Left ventricle myocardium inferior (tissue), 1 donor: ENCODE results near the gene ELP4. TPM values are rescaled to one million over a fixed set of nuclear protein-coding genes. Genes with fewer than 3 reads are reported as not detected.

Experiments used
- DNase-seq: peaks from one replicate; pipeline ENCODE4 v3.0.0-alpha.2; 2020
- H3K27ac ChIP-seq: fragments of 200-600 bp; replicated peaks from 2 replicates; pipeline ENCODE4 v1.8.0; 2021
- H3K27me3 ChIP-seq: fragments of 200-600 bp; 2 replicates; pipeline ENCODE4 v1.8.0; 2021; ENCODE audit warnings: low read depth
- H3K36me3 ChIP-seq: fragments of 200-600 bp; 2 replicates; pipeline ENCODE4 v1.8.0; 2021
- H3K4me1 ChIP-seq: fragments of 200-600 bp; 2 replicates; pipeline ENCODE4 v1.8.0; 2021
- H3K4me3 ChIP-seq: fragments of 200-600 bp; 2 replicates; pipeline ENCODE4 v1.8.0; 2021; ENCODE audit warnings: mild to moderate bottlenecking, moderate library complexity
- H3K9me3 ChIP-seq: fragments of 200-600 bp; replicated peaks from 2 replicates; pipeline ENCODE4 v1.8.0; 2021
- CTCF ChIP-seq: fragments of 200-600 bp; IDR thresholded peaks from 2 replicates; pipeline ENCODE4 v1.8.0; 2021; ENCODE audit warnings: antibody characterized with exemption, mild to moderate bottlenecking, borderline replicate concordance
- intact Hi-C: fragments of 100-400 bp; cut with micrococcal nuclease; formaldehyde crosslinking; loops from one replicate; pipeline ENCODE4 v1.11.0; 2022
- total RNA-seq: library from RNA; stranded (reverse); fragmentation: NEBNext Ultra II Directional; extraction: Animal tissue kit (Norgen Biotek cat#: 25700); gene quantifications from one replicate; pipeline ENCODE4 v1.2.1, GENCODE V29; 2021
- donor health status: DM: no; HTN: yes; CAD: no; lungs with severe emphysema.

ELP4 gene
- total RNA-seq, 1 donor from 2014 or later: 13.6 TPM

DNA sequence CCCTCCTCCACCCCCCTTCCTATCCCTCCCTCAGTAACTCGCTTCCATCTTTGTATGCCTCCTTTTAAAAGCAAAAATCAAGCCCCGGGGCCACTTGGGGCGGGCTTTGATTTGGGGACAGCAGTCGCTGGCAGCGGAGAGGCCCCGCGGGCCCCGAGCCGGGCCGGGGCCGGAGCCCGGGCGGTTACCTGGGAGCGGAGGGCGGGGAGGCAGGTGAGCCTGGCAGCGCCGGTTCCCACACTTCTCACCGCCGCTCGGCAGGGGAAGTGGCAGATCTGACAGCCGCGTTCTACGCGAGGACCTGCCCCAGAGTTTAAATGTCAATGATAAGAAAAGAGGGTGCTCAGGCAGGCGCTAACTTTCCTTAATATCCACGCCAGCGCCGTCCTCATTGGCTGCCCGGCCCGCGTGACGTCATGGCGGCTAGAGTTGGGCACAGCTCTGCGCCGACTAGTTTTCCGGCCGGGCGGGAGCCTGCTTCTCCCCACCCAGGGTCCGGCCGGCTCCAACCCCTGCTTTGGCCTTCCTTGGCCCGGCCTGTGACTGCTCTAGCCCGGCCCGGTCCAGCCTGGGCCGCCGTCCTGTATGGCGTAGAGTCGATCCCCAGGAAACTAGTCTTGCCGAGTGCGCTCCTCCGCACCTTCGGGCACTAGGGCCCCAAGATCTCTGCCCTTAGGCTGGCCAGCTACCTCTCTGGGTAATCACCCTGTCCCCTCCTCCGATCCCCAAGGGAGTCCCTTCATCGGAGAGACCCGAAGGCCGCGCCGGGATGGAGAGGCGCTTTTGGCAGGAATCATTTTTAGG is 308.3 kb downstream of the ELP4 start:
- DNase-seq: no peak
- H3K4me1 ChIP-seq: peaks cover 65% of the 10 kb centered on the region
- H3K36me3 ChIP-seq: no peaks in the 10 kb centered on the region
- H3K27ac ChIP-seq: no peak overlapping the region
- peaks cover 100% of the 10 kb centered on the region for H3K27me3 ChIP-seq
- intact Hi-C loops: no loop called here
- TF ChIP-seq CTCF: no peak
- H3K4me3 ChIP-seq: peak overlapping the region; percentile 56
- H3K9me3 ChIP-seq: no peaks in the 10 kb centered on the region

DNA sequence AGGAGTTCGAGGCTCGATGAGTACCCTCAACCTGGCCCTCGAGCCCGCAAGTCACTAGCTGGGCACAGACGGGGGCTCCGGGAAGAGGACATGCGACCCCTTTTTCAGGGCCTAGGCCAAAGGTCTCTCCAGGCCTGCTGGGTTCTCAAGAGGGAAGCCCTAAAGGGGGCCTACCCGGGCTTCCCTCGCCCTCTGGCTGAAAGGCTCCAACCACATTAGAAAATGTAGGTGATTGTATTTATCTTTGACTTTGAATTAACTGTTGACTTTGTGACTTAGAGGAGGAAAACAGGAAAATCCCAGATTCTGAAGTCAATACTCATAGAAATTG is 308.8 kb downstream of the ELP4 start:
- peak overlapping the region; percentile 56 for H3K4me3 ChIP-seq
- no peak for DNase-seq
- peaks cover 100% of the 10 kb centered on the region for H3K27me3 ChIP-seq
- no peak overlapping the region for H3K27ac ChIP-seq
- no peak for TF ChIP-seq CTCF
- intact Hi-C loops: no loop called here
- H3K36me3 ChIP-seq: no peaks in the 10 kb centered on the region
- H3K4me1 ChIP-seq: peaks cover 59% of the 10 kb centered on the region
- no peaks in the 10 kb centered on the region for H3K9me3 ChIP-seq

DNA sequence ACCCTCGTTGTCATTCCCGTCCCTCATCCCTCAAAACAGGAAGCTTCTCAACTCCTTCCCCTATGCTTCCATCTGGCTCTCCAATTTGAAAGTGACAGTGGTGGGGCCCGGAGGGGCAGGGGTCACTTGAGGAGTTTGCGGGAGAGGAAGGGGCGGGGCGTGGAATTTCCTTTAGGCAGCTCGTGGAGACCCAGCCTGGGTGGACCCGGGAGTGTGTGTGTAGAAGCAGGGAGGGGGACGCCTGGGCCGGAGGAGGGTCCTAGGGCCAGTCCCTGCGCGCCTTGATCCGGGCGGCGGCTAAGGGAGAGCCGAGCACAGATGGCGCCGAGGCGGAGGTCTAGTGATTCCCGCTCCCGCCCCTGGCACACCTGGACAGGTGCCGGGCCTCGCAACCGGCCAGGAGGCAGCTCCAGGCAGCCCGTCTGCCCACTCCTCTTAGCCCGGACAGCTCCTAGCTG is 309.3 kb downstream of the ELP4 start:
- Histone ChIP-seq H3K36me3 (no peaks in the 10 kb centered on the region), H3K4me3 (no peak overlapping the region), H3K27me3 (peaks cover 100% of the 10 kb centered on the region), H3K4me1 (peaks cover 54% of the 10 kb centered on the region), H3K27ac (no peak overlapping the region), H3K9me3 (no peaks in the 10 kb centered on the region)
- no peak for DNase-seq
- intact Hi-C loops: no loop called here
- TF ChIP-seq CTCF: no peak

DNA sequence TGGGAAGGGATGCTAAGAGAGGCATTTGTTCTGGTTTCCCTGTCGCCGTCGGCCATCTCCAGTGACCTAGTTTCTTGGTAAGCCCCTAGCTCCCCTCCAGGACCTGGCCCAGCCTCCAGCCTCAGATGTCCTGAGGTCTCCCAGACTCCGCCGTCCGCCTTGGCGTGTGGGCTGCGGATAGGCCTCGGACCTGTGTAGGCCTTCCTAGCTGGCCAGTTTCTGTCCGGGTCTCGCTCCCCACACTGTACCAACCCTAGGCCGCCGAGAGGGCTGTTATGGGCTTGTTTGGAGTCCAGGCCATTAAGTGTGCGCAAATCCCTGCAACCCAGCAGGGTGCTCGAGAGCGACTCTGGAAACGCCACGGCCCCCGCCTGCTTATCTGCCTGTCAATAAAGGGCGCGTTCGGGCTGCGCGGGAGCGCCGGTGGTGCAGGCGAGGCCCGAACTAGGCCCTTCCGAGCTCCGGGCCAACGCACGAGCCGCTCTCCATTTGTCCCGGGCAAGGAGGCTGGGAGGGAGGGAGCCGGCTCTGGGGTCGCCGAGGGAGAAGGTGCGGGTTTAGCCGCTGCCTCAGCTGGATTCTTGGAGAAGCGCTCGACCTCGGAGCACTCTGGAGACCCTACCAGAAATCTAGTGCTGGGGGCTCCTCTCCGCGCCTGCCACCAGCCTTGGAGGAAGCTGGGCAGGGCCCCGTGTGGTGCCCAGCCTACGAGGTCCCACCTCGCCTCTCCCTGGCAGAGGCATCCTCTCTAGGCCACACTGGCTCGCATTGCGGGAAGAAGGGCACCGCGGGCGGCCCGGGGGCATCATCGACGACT is 310.3 kb downstream of the ELP4 start:
- Histone ChIP-seq H3K4me3 (no peak overlapping the region), H3K27ac (no peak overlapping the region), H3K9me3 (no peaks in the 10 kb centered on the region), H3K27me3 (peaks cover 100% of the 10 kb centered on the region), H3K4me1 (peaks cover 44% of the 10 kb centered on the region), H3K36me3 (no peaks in the 10 kb centered on the region)
- no peak for TF ChIP-seq CTCF
- DNase-seq: no peak
- intact Hi-C loops: no loop called here

- Histone ChIP-seq H3K4me1 (peaks cover 43% of the 10 kb centered on the region), H3K4me3 (no peak overlapping the region), H3K27ac (no peak overlapping the region), H3K36me3 (no peaks in the 10 kb centered on the region), H3K9me3 (no peaks in the 10 kb centered on the region), H3K27me3 (peaks cover 100% of the 10 kb centered on the region)
- intact Hi-C loops: no loop called here
- TF ChIP-seq CTCF: no peak
- DNase-seq: no peak
These were observed 310.9 kb downstream of the ELP4 start for GRCh38 chr11:31820438-31820818.
